Measurements from ENCODE around the gene MSH2.

GRCh38 chr2:47479863-47480262 lies 76.9 kb downstream of the MSH2 start:
- no peak for TF ChIP-seq POLR2AphosphoS5 (IDR thresholded peaks at IDR 0.05)
- TF ChIP-seq, protein P1, sequence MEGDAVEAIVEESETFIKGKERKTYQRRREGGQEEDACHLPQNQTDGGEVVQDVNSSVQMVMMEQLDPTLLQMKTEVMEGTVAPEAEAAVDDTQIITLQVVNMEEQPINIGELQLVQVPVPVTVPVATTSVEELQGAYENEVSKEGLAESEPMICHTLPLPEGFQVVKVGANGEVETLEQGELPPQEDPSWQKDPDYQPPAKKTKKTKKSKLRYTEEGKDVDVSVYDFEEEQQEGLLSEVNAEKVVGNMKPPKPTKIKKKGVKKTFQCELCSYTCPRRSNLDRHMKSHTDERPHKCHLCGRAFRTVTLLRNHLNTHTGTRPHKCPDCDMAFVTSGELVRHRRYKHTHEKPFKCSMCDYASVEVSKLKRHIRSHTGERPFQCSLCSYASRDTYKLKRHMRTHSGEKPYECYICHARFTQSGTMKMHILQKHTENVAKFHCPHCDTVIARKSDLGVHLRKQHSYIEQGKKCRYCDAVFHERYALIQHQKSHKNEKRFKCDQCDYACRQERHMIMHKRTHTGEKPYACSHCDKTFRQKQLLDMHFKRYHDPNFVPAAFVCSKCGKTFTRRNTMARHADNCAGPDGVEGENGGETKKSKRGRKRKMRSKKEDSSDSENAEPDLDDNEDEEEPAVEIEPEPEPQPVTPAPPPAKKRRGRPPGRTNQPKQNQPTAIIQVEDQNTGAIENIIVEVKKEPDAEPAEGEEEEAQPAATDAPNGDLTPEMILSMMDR (IDR thresholded peaks at IDR 0.05), result no peak
